B cell (primary cell): ENCODE data around the gene FOXM1.

Experiments used
- EZH2 ChIP-seq: IDR thresholded peaks from 2 replicates; pipeline ENCODE4 v1.6.1; 2012; ENCODE audit warnings: borderline replicate concordance, low read depth, mild to moderate bottlenecking, moderate library complexity, low read length; ENCODE audit not compliant: insufficient read depth, poor library complexity, severe bottlenecking
- TF ChIP-seq, protein P1 (sequence below): fragments of 200-600 bp; IDR thresholded peaks from one replicate; pipeline ENCODE4 v1.8.0; 2022; ENCODE audit warnings: antibody characterized with exemption, mild to moderate bottlenecking

DNA sequence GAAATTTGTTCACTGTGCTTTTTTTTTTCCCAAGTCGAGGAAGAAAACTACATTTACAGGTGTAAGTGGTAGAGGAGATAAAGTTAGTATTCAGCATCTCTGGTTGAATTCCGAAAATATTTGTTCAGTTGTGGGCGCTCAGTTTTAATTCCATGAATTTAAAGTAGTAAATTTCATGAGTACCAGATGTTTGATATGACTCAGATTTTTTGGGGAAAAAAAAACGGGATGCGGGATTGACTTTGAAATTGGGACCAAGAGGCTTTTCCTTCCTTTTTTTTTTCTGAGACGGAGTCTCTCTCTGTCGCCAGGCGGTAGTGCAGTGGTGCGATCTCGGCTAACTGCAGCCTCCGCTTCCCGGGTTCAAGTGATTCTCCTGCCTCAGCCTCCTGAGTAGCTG, 15.3 kb upstream of the FOXM1 start:
- TF ChIP-seq, protein P1, sequence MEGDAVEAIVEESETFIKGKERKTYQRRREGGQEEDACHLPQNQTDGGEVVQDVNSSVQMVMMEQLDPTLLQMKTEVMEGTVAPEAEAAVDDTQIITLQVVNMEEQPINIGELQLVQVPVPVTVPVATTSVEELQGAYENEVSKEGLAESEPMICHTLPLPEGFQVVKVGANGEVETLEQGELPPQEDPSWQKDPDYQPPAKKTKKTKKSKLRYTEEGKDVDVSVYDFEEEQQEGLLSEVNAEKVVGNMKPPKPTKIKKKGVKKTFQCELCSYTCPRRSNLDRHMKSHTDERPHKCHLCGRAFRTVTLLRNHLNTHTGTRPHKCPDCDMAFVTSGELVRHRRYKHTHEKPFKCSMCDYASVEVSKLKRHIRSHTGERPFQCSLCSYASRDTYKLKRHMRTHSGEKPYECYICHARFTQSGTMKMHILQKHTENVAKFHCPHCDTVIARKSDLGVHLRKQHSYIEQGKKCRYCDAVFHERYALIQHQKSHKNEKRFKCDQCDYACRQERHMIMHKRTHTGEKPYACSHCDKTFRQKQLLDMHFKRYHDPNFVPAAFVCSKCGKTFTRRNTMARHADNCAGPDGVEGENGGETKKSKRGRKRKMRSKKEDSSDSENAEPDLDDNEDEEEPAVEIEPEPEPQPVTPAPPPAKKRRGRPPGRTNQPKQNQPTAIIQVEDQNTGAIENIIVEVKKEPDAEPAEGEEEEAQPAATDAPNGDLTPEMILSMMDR, result no peak
- TF ChIP-seq EZH2, result no peak
